Medulla oblongata (tissue), 1 donor: ENCODE data around the gene CDR2.
"Not testable (repeated sequence)": the region's sequence is repeated elsewhere in the genome, so short reads cannot be mapped to it uniquely, and the experiment has no call there.

Experiments
- DNase-seq: peaks from one replicate; pipeline ENCODE4 v3.0.0-alpha.2; 2015; ENCODE audit errors: extremely low spot score

The CDR2 gene

GRCh38 chr16:22307838-22308237, 66.6 kb downstream of the CDR2 start:
- DNase-seq = no peak

- DNase-seq = no peak
Observed at GRCh38 chr16:22306788-22307187, 67.6 kb downstream of the CDR2 start.

- DNase-seq = no peak
Observed at GRCh38 chr16:22304411-22304810, 70.0 kb downstream of the CDR2 start.

- DNase-seq = no peak
Observed at GRCh38 chr16:22302776-22303363, 71.5 kb downstream of the CDR2 start.

- DNase-seq = not testable (repeated sequence)
Observed at GRCh38 chr16:22301423-22301822, 73.0 kb downstream of the CDR2 start.

- peak; percentile 89 for DNase-seq
Observed at GRCh38 chr16:22300427-22301071, 73.9 kb downstream of the CDR2 start.

- DNase-seq = no peak
Observed at GRCh38 chr16:22299036-22299435, 75.4 kb downstream of the CDR2 start.

- peak; percentile 88 for DNase-seq
Observed at GRCh38 chr16:22297871-22298733, 76.3 kb downstream of the CDR2 start.

GRCh38 chr16:22297114-22297870, 77.1 kb downstream of the CDR2 start, which contains the start of gene POLR3E:
Gene POLR3E, plus strand, starts transcription at chr16:22297409. Its CDS starts 5,560 bp downstream, at chr16:22302969.
- peak; percentile 99 for DNase-seq

- no peak for DNase-seq
Observed at GRCh38 chr16:22296225-22297113, 78.0 kb downstream of the CDR2 start.
